ENCODE measurements around the gene TUBG2. TPM values are rescaled to one million over a fixed set of nuclear protein-coding genes. Genes with fewer than 3 reads are reported as not detected.

TUBG2 gene
- total and polyA plus RNA-seq, 10 of the 15 experiments (the other 5 are each of a cell fraction or from before 2014, with no cell fraction given): 1.2 to 12.5 (median 8.9) TPM

GRCh38 chr17:42667088-42667951 lies 8.2 kb downstream of the TUBG2 start:
- Histone ChIP-seq H3K4me1 (ENCODE audit: control insufficient read depth, insufficient read depth, low read length) (peaks cover 3% of the 10 kb centered on the region; the same call in 1 of the 2 replicates), H3K36me3 (ENCODE audit: control insufficient read depth in 2 of 2, insufficient read depth in 2 of 2, low read length in 1 of 2) (peaks cover 22 to 25% of the 10 kb centered on the region in 2 experiments; a peak in 3 of 4 replicates), H3K4me3 (no peak overlapping the region), H3K4me2 (ENCODE audit: control insufficient read depth, insufficient read depth) (no peak overlapping the region), H3K9me3 (replicated peaks; ENCODE audit: control insufficient read depth, insufficient read depth, low read length) (no peaks in the 10 kb centered on the region), H4K20me1 (ENCODE audit: control insufficient read depth, insufficient read depth) (no peaks in the 10 kb centered on the region), H3K27me3 (replicated peaks in 1 of 2; ENCODE audit: control insufficient read depth in 2 of 2, insufficient read depth in 2 of 2, low read length in 1 of 2) (no peaks in the 10 kb centered on the region), H3K9ac (ENCODE audit: control insufficient read depth, insufficient read depth, low read length) (no peak overlapping the region), H2AFZ (ENCODE audit: control insufficient read depth, low read depth, low read length) (no peak overlapping the region), H3K79me2 (ENCODE audit: control insufficient read depth, insufficient read depth, low read length) (no peaks in the 10 kb centered on the region), H3K27ac (ENCODE audit: control insufficient read depth, insufficient read depth) (no peak overlapping the region; the same call in 1 of the 2 replicates)
- ChIA-PET RAD21 (ENCODE audit: unreplicated experiment) (interaction anchor here (1.0 kb wide), 1 partner anchor 87 kb away, joined by 3 read pairs; no protein-coding TSS in a partner anchor), SMC1A (ENCODE audit: uncharacterized antibody, unreplicated experiment) (interaction anchor here (1.3 kb wide), 1 partner anchor 81 kb away, joined by 3 read pairs; no protein-coding TSS in a partner anchor), CTCF (interaction anchor here (0.7 kb wide), 1 partner anchor 10 kb away, joined by 3 read pairs; the partner anchor contains the start of gene PLEKHH3), POLR2A (interaction anchor here (0.5 to 1.2 kb wide), 5 partner anchors 8 to 173 kb away, joined by 3 to 7 read pairs (median 3); partner anchors contain the start of gene TUBG2)
- TF ChIP-seq PAX5 (IDR thresholded peaks at IDR 0.05; ENCODE audit: borderline replicate concordance, low read depth, low read length): no peak
- TF ChIP-seq RUNX3 (IDR thresholded peaks at IDR 0.05; ENCODE audit: low read length): no peak
- no peak for TF ChIP-seq RELB (IDR thresholded peaks at IDR 0.05; ENCODE audit: low read depth)
- no peak for TF ChIP-seq WRNIP1 (IDR thresholded peaks at IDR 0.05; ENCODE audit: borderline replicate concordance, low read depth, low read length)
- TF ChIP-seq NRF1 (conservative IDR thresholded peaks at IDR 0.05; ENCODE audit: low read depth, low read length): no peak
- no peak for TF ChIP-seq TCF7 (IDR thresholded peaks at IDR 0.05; ENCODE audit: borderline replicate concordance)
- peak; percentile 13; the same call in 1 of the 2 replicates for TF ChIP-seq POLR2A (IDR thresholded peaks at IDR 0.05; ENCODE audit: low read depth, low read length)
- TF ChIP-seq TBL1XR1 (IDR thresholded peaks at IDR 0.05; ENCODE audit: low read depth, low read length): no peak
- TF ChIP-seq MYC (IDR thresholded peaks at IDR 0.05; ENCODE audit: insufficient read depth, insufficient read length, insufficient replicate concordance, low read length, severe bottlenecking): no peak
- ATAC-seq: no peak
- BruUV-seq (replicated peaks): no TSS peak
- FAIRE-seq: no peak
- intact Hi-C loops (cut with micrococcal nuclease; ENCODE audit: unreplicated experiment) (no loop called here), in situ Hi-C loops (cut with MboI) (no loop called here)
- no peak for DNase-seq (ENCODE audit: low read depth, low spot score)
- 66% methylated on average over 7 of the region's 7 CpGs for WGBS (ENCODE audit: insufficient coverage, insufficient replicate concordance, low lambda C conversion rate, missing lambda C conversion rate)
